ENCODE measurements around the gene CORO7.

- TF ChIP-seq, protein P1, sequence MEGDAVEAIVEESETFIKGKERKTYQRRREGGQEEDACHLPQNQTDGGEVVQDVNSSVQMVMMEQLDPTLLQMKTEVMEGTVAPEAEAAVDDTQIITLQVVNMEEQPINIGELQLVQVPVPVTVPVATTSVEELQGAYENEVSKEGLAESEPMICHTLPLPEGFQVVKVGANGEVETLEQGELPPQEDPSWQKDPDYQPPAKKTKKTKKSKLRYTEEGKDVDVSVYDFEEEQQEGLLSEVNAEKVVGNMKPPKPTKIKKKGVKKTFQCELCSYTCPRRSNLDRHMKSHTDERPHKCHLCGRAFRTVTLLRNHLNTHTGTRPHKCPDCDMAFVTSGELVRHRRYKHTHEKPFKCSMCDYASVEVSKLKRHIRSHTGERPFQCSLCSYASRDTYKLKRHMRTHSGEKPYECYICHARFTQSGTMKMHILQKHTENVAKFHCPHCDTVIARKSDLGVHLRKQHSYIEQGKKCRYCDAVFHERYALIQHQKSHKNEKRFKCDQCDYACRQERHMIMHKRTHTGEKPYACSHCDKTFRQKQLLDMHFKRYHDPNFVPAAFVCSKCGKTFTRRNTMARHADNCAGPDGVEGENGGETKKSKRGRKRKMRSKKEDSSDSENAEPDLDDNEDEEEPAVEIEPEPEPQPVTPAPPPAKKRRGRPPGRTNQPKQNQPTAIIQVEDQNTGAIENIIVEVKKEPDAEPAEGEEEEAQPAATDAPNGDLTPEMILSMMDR (conservative IDR thresholded peaks at IDR 0.05) = no peak
- no peak for TF ChIP-seq ZFX (IDR thresholded peaks at IDR 0.05)
Observed at GRCh38 chr16:4339455-4339854, 76.9 kb downstream of the CORO7 start.
